Right lobe of liver (tissue), 6 donors: Measurements from ENCODE around the gene GLIS1. TPM values are rescaled to one million over a fixed set of nuclear protein-coding genes. Genes with fewer than 3 reads are reported as not detected.

ENCODE experiments used
- ATAC-seq, 4 donors: fragments of 200-7000 bp; cut with Tn5 transposase; one replicate each; pipeline ENCODE4 v1.9.1; 2020; ENCODE audit warnings: mild to moderate bottlenecking in 4 of 4, moderate library complexity in 4 of 4
- DNase-seq, 3 donors: peaks; one replicate each; pipeline ENCODE4 v3.0.0-alpha.2; 2020
- H3K27ac ChIP-seq, 3 donors: fragments of 200-600 bp; one replicate each; pipeline ENCODE4 v1.8.0; 2022
- H3K27me3 ChIP-seq, 2 donors: fragments of 200-600 bp; one replicate each; pipeline ENCODE4 v1.8.0; 2022
- H3K36me3 ChIP-seq, 4 donors: fragments of 200-600 bp; sonication (generic) in 1 of 4; one replicate each; pipeline versions ENCODE4 v1.5.1 to v1.8.0; 2017 to 2022; ENCODE audit warnings: control low read depth in 1 of 4
- H3K4me1 ChIP-seq, 4 donors: fragments of 200-600 bp; sonication (generic) in 1 of 4; one replicate each; pipeline versions ENCODE4 v1.5.1 to v1.8.0; 2017 to 2022; ENCODE audit warnings: control low read depth in 1 of 4
- H3K4me3 ChIP-seq, 3 donors: fragments of 200-600 bp; one replicate each; pipeline ENCODE4 v1.8.0; 2022
- H3K9me3 ChIP-seq, 4 donors: fragments of 200-600 bp; sonication (generic) in 1 of 4; one replicate each; pipeline versions ENCODE4 v1.5.1 to v1.8.0; 2017 to 2022; ENCODE audit warnings: control low read depth in 1 of 4
- POLR2A ChIP-seq: fragments of 450-650 bp; IDR thresholded peaks from one replicate; pipeline ENCODE4 v1.6.1; 2017; ENCODE audit warnings: antibody characterized with exemption, mild to moderate bottlenecking
- WGBS: methylation state at CpG from one replicate; pipeline ENCODE4 v1.1.6; 2018; ENCODE audit warnings: low coverage, low lambda C conversion rate; ENCODE audit not compliant: insufficient coverage; ENCODE audit errors: missing lambda C conversion rate; 5-methylcytosine and 5-hydroxymethylcytosine counted together
- intact Hi-C, 2 donors: fragments of 100-400 bp; cut with DNase I; formaldehyde crosslinking; loops; one replicate each; pipeline versions ENCODE4 v1.11.2 to v1.14.1; 2022
- total RNA-seq, 6 experiments: library from RNA; depleted of rRNA in 2 of 6; stranded (reverse); fragments of >200 nt in 2 of 6; fragmentation: NEBNext Ultra II Directional in 3 of 6; extraction: Animal tissue kit (Norgen Biotek cat#: 25700) in 3 of 6; gene quantifications; one replicate each; pipeline versions ENCODE4 v1.1.0 to v1.2.4, GENCODE V29; 2016 to 2023
- TF ChIP-seq, protein P1 (sequence below), 4 donors: fragments of 200-600 bp in 3 of 4; fragments of 450-650 bp in 1 of 4; IDR thresholded peaks; one replicate each; pipeline versions ENCODE4 v1.5.1 to v1.8.0; 2016 to 2022; ENCODE audit warnings: antibody characterized with exemption in 4 of 4, mild to moderate bottlenecking in 2 of 4
- donor health status: DM: no; HTN: yes; CAD: no.
- donor health status: DM: no; HTN: no; CAD: no.
- donor health status: DM: no; HTN: no; CAD: no.
- donor health status: DM: no; HTN: yes; CAD: no.
- donor health status: DM: no; HTN: yes; CAD: no.

The GLIS1 gene
- total RNA-seq, 6 experiments from 2014 or later, result not detected

DNA sequence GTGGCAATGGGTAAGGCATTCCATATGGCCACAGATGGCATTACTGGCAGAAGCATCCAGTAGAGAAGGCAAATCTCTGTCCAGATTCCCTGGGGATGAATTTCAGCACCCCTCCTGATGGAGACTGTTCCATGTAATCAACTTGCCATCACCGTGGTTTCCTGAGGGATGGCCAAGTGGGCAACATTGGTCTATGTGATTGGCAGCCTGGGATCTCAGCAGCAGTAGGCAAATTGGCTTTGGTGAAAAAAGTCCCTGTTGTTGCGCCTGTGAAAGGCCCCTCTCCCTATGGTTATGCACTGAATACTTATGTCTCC lies 260.5 kb downstream of the GLIS1 start:
- WGBS, result 73% methylated on average over 2 of the region's 2 CpGs
- Histone ChIP-seq H3K9me3 (no peaks in the 10 kb centered on the region), H3K27me3 (no peaks in the 10 kb centered on the region), H3K36me3 (no peaks in the 10 kb centered on the region), H3K27ac (no peak overlapping the region), H3K4me3 (no peak overlapping the region), H3K4me1 (no peaks in the 10 kb centered on the region)
- intact Hi-C loops, result no loop called here
- TF ChIP-seq, protein P1, sequence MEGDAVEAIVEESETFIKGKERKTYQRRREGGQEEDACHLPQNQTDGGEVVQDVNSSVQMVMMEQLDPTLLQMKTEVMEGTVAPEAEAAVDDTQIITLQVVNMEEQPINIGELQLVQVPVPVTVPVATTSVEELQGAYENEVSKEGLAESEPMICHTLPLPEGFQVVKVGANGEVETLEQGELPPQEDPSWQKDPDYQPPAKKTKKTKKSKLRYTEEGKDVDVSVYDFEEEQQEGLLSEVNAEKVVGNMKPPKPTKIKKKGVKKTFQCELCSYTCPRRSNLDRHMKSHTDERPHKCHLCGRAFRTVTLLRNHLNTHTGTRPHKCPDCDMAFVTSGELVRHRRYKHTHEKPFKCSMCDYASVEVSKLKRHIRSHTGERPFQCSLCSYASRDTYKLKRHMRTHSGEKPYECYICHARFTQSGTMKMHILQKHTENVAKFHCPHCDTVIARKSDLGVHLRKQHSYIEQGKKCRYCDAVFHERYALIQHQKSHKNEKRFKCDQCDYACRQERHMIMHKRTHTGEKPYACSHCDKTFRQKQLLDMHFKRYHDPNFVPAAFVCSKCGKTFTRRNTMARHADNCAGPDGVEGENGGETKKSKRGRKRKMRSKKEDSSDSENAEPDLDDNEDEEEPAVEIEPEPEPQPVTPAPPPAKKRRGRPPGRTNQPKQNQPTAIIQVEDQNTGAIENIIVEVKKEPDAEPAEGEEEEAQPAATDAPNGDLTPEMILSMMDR (IDR thresholded peaks at IDR 0.05), result no peak
- no peak for ATAC-seq
- DNase-seq, result no peak

GRCh38 chr1:53477651-53478501 lies 261.1 kb downstream of the GLIS1 start:
- Histone ChIP-seq H3K36me3 (no peaks in the 10 kb centered on the region), H3K9me3 (no peaks in the 10 kb centered on the region), H3K27me3 (no peaks in the 10 kb centered on the region), H3K4me1 (no peaks in the 10 kb centered on the region), H3K27ac (no peak overlapping the region), H3K4me3 (no peak overlapping the region)
- DNase-seq, result no peak
- intact Hi-C loops, result no loop called here
- TF ChIP-seq, protein P1 (IDR thresholded peaks at IDR 0.05), result no peak
- no peak for TF ChIP-seq POLR2A
- 67% methylated on average over 6 of the region's 12 CpGs for WGBS
- no peak for ATAC-seq

DNA sequence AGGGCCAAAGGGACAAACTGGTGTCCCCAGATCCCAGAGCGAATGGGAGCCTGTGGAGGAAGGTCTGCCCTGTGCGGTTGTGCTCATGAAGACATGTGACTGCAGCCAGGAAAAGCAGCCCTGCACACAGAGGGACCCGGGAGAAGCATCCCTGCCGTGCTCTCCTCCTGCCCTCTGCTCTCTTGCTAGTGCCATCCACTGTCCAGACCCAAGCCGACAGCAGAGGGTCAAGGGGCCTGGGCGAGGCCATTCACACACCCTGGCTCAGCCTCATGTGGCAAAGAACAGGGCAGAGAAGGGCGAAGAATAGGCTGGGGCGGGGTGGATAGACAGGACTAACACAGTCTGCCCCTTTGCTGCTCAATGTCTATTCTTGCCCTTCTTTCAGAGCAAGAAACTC lies 262.4 kb downstream of the GLIS1 start:
- no peak for ATAC-seq
- 68% methylated on average over 4 of the region's 8 CpGs for WGBS
- DNase-seq, result peak in 1 of 3 donors; percentile 16
- Histone ChIP-seq H3K27ac (no peak overlapping the region), H3K4me3 (no peak overlapping the region), H3K36me3 (no peaks in the 10 kb centered on the region), H3K4me1 (no peaks in the 10 kb centered on the region), H3K9me3 (no peaks in the 10 kb centered on the region), H3K27me3 (no peaks in the 10 kb centered on the region)
- intact Hi-C loops, result no loop called here
- TF ChIP-seq, protein P1 (IDR thresholded peaks at IDR 0.05), result no peak

DNA sequence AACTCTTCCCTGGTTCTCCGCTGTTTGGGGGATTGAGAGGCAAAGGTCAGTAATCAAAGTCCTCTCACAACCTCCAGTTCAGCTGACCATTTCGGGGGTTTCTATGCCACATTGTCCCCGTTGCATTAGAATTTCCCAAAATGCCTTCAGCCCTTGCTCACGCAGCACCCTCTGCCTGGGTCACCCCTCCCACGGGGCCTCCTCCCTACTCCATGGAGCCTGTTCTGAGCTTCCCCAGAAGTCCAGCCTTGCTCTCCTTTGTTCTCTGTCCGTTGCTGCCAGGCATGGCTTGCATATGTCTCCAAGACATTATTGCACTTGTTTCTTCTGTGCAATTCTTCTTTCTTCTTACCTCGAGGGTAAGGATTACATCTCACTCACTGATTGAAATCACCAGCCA lies 263.3 kb downstream of the GLIS1 start:
- intact Hi-C loops, result no loop called here
- TF ChIP-seq POLR2A, result no peak
- TF ChIP-seq, protein P1 (IDR thresholded peaks at IDR 0.05), result no peak
- no peak for DNase-seq

More for the DNA sequence above, 263.3 kb downstream of the GLIS1 start:
- Histone ChIP-seq H3K27me3 (no peaks in the 10 kb centered on the region), H3K9me3 (no peaks in the 10 kb centered on the region), H3K4me1 (no peaks in the 10 kb centered on the region), H3K27ac (no peak overlapping the region), H3K4me3 (no peak overlapping the region), H3K36me3 (no peaks in the 10 kb centered on the region)
- no peak for ATAC-seq
- 48% methylated on average over 6 of the region's 7 CpGs for WGBS
